ENCODE results near the gene MGAT4A.
"Not testable (repeated sequence)": the region's sequence is repeated elsewhere in the genome, so short reads cannot be mapped to it uniquely, and the experiment has no call there.

Gene MGAT4A

DNA sequence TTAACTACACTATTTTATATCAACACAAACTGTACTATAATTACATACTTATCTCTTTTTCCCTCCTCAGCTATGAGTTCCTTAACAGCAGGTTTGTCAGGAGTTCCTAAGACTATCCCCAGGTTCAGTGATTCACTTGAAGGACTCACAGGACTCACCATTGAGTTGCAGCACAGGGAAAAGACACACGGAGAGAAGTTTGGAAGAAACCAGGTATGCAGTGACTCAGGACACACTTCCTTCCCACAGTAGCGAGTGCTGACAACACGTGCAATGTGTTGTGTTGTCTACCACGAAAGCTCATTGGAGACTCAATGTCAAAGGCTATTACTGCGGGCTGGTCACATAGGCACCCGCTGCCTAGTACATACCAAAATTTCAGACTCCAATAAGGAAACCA is 32.0 kb downstream of the MGAT4A start:
- no peak for DNase-seq

DNA sequence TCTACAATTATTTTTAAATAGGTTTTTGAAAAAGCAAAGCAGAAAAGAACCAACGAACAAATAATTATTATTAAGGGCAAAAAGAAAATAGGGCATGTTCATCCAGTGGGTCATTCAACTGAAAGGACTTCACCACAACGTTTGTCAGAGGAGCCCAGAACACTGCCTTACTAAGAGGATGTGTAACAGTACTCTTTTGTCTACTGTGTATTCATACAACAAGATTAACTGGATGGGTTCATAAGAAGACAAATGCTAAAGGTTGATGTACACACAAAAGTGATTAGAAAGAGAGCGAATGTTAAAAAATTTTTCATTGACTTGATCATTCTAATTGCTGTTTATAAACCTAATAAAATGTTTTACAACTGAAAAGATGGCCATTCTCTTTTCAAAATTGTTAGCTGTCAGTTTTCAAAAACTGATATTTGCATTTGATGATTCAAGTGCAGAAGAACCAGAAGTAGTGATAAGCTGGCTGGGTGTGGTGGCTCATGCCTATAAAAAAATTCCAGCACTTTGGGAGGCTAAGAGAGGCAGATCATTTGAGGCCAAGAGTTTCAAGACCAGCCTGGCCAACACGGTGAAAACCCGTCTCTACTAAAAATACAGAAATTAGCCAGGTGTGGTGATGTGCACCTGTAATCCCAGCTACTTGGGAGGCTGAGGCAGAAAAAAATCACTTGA is 33.1 kb downstream of the MGAT4A start:
- no peak for DNase-seq

DNA sequence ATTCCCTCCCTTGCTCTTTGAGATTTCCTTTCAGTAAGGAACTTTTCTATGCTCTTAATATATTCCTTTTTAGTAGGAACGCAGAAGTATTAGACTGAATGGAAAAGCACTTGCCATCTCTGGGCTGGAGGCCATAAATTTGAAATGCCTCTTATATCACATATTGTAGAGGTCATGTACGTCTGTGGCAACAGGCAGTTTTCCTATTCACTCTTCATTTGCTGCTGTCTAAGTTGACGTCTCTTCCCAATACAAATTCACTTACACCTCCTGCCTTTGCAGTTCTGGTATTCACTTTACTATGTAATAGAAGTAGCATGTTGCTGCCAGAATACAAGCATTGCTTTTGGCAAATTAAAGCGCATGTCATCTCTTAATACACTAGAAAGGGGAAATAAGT is 34.7 kb downstream of the MGAT4A start:
- DNase-seq, result no peak

DNA sequence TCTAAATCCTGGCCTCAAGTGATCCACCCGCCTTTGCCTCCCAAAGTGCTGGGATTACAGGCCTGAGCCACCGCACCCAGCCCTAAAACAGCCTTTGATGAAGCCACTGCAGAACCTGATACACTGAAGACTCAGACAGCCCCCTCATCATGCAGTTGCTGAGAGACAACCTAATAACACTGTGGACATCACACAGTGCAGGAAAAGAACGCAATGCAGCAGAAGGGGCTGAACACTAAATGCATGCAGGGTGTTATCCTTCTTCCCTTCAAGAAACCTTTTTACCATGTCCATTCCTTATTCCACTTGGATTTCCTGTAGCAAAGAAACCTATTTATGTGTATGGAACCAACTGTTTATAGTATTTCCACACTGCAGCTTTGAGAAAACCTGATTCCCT is 35.7 kb downstream of the MGAT4A start:
- DNase-seq, result no peak

DNA sequence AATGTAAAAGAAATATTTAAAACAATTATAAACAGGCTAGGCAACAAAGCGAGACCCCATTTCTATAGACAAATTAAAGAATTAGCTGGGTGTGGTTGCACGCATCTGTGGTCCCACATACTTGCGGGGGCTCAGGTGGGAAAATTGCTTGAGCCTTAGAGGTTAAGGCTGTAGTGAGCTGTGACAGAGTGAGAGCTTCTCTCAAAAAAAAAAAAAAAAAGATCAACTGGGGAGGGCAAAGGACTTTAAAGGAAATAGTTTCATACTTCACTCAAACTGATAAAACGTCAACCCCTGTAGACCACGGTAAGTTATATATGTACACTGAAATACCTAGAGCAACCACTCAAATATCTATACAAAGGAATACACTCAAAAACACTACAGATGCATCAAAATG is 37.5 kb downstream of the MGAT4A start:
- DNase-seq, result no peak

DNA sequence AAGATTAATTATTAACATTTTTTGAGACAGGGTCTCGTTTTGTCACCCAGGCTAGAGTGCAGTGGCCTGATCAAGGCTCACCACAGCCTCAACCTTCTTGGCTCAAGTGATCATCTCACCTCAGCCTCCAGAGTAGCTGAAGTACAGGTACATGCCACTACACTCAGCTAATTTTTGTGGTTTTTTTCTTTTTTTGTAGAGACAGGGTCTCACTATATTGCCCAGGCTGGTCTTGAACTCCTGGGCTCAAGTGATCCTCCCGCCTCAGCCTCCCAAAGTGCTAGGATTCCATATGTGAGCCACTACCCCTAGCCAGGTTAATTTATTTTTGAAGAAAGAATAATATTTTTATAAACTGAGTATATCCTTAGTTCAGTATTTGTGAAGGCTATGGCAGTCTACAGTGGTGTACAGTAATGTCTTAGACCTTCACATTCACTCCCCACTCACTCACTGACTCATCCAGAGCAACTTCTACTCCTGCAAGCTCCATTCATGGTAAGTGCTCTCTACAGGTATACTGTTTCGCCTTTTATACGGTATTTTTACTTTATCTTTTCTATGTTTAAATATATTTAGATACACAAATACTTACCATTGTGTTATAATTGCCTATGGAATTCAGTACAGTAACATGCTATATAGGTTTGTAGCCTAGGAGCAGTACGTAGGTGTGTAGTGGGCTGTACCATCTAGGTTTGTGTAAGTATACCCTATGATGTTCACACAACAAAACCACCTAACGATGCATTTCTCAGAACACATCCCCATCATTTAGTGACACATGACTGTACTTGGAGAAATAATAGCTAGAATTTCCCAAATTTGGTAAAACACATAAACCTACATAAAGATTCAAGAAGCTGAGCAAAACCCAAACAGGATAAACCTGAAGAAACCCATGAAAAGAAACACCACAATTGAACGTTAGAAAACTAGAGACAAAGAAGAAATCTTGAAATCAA is 38.6 kb downstream of the MGAT4A start:
- DNase-seq, result no peak

DNA sequence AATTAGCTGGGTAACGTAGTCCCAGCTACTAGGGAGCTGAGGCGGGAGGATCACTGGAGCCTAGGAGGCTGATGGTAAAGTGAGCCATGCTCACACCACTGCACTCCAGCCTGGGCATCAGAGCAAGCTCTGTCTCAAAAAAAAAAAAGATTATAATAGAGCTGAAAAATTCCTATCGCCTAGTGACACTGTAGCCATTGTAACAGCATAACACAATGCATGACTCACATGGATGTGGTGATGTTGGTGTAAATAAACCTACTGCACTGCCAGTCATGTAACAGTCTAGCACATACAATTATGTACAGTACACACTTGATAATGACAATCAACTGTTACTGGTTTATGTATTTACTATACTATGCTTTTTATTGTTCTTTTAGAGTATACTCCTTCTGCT is 39.6 kb downstream of the MGAT4A start:
- no peak for DNase-seq

DNA sequence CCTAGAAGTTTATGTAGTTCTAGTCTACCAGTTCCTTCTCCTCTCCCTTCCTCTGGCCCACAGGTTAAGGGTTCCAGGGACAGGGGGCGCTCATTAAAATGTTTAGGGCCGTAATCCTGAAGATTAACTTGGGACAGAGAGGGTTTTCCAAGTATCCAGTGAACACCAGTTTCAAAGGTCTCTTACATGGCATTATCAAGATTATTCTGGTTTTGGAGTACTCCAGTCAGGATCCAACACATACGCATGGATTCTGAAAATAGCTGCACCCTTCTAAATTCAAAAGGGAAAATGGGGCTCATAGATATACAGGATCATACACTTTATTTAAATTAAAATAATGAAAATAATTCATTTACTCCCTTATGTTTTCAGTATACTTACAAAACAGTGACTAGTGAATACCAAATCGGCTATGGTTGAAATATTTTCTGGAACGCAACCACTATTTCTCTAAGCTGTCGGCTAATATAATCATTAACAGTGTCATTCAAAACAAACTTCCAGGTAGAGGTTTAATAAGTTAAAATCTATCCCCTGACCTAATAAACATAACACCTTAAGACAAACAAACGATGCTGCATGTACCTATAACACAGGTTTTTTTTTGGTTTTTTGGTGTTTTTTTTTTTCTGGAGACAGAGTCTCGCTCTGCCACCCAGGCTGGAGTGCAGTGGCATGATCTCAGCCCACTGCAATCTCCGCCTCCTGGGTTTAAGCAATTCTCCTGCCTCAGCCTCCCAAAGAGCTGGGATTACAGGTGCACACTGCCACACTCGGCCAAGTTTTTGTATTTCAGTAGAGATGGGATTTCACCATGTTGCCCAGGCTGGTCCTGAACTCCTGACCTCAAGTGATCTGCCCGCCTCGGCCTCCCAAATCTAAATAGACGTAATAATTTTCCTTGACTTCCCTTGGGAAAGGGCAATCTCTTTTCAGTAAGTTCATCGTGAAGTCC is 44.7 kb downstream of the MGAT4A start:
- DNase-seq, result no peak

DNA sequence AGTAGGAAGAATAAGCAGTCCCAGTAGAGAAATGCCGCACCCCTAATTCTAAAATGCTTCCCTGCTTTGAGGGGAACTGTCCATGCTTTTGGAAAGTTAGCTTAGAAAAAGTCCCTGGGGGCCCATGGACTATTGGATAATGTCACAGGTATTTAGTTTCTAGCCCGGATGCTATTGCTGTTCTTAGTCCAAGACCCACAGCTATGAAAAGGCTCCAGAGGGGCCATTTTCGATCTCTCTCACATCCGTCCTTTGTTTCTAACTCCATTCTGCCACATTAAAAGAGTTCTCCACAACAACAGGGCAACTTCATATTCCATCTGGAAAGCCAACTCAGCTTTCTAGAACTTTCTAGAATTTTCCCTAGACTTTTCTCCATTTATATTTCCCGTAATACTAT is 47.2 kb downstream of the MGAT4A start:
- no peak for DNase-seq

DNA sequence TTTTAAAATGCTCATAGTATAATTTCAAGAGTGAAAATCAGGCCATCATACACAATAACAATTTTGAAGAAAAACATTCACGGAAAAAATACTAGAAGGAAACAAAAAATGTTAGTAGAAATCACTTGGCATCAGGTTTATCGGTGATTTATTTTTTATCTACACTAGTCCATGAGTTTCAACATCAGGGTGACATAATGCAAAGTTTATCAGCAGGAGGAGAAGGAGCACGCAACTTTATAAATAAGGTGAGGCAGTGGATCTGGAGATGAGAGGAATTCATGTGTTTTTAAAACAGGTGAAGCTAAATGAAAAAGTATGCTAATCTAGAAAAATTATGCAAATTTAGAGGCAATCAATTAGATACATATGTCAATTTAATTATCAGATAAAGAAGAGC is 54.2 kb downstream of the MGAT4A start:
- DNase-seq, result no peak

DNA sequence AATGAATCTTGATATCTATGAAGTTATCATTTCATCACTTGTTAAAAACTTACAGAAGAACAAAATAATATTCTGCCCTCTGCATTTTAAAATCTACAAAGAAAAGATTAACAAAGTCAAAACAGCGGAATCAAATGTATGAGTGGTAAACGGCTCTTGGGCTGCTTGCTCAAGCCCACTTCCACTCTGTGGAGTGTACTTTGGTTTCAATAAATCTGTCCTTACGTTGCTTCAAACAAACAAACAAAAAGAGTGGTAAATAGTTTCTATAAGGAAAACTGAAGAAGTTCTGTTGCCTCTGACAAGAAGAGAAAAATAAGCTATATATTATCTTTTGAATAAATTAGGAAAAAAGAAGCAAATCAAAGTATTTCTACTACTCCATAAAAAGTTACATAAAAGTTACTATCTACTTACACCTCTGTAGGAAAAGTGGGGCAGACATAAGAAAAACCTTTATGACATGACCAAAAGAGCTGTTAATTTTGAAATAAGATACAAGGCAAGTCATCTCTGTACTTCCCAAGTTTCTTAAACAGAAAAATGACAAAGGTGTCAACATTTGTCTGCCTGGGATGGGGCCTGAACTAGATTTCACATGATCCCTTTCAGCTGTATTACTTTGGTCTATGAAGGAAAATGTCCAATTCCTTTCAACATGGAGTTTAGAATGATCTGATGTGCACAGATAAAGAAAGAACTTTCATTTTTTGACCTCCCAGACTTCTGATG is 56.5 kb downstream of the MGAT4A start:
- DNase-seq, result no peak

DNA sequence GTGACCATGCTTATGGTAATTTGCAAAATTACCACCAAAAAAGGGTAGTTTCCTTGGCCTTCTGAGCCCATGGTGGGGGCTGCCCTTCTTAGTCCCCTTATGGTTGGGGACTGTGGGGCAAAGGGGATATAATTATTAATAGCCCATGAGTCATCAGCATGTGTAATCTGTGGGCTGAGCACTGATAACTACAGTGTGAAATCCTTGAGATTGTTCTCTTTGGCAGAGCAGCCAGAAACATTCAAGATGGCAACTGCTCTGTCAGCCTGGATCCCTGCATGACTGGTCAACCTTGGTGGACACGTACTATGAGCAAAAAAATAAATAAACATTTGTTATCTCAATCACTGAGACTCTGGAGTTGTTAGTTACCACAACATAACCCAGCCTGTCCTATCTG is 61.3 kb downstream of the MGAT4A start:
- DNase-seq, result no peak

DNA sequence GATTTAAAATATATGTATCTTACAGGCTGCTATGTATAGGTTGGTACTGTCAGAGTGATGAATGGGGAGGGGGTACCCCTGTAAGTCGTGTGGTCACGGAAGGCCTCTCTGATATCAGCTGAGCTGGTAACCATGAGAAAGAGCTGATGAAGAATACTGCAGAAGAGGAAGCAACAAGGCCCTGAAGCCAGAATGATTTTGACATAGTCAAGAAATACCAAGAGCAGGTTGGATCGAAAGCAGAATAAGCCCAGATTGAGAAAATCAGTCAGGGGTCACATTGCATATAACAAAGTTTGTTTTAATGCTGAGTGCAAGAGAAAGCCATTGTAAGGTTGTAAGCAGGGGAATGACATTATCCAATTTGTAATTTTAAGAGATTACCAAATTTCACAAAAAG is 65.3 kb downstream of the MGAT4A start:
- DNase-seq, result no peak

DNA sequence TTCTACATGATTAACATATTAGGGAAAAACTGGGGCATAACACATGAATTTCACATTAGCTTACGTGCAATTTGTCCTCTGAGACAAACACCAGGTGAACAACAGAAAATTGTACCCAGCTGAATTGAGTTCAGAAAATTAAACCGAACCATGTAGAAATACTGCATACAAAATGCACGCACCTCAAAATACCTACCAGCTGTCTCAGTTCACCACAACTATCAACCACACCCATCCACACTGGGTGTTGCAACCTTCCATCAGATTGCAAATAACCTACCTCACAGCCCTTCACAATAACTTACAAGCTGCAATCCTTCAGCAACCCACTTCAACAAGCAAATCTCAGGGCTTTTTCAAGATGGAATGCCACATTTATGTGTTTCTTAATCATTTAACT is 66.6 kb downstream of the MGAT4A start:
- no peak for DNase-seq

DNA sequence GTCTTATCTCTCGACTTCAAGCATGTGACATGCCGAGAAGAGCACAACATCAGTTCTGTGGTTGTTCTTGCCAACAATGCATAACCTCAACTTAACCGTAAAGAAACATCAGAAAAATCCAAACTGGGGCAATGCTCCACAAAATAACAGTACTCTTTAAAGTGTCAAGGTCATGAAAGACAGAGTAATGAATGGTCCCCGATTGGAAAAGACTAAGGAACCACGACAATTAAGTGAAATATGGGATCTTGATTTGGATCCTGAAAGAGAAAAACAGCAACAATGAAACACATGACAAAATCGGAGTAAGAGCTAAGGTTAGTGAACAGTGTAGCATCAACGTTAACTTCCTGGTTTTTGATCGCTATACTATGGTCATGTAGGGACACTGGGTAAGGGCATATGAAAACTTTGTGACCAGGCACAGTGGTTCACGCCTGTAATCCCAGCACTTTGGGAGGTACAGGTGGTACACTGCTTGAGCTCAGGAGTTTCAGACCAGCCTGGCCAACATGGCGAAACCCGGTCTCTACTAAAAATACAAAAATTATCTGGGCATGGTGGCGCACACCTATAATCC is 67.3 kb downstream of the MGAT4A start:
- no peak for DNase-seq

DNA sequence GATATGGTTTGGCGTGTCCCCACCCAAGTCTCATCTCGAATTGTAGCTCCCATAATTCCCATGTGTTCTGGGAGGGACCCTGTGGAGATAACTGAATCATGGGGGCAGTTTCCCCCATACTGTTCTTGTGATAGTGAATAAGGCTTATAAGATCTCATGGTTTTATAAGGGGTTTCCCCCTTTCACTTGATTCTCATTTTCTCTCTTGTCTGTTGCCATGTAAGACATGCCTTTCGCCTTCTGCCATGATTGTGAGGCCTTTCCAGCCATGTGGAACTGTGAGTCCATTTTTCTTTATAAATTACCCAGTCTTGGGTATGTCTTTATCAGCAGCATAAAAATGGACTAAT is 71.5 kb downstream of the MGAT4A start:
- not testable (repeated sequence) for DNase-seq

DNA sequence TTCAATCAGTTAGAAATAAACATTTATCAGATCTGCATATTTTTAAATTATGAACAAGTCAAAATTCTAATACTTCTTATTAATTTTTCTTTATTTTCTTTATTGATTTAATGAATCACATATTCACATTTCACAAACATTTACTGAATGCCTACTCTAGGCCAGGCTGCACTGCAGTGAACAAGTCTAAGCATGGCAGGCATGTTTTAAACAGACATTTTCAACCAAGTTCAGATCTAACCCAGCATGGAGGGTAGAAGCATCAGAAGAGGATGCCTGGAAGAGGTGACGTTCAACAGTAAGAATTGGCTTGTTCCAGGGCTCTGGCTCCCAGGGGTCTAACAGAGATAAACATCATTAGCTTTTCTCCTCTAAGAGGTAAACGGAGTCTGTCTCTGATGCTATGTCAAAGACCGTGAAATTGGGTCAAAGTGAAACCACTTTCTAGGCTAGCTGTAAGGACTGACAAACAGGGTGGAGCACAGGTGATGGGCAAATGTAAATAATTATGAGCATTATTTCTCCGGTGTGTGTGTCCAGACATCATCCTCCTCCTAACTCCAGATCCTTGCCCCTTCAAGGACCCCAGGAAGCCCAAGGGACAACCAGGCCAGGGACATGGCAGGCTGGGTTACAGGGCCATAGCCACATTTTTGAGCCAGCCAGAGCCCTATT is 72.0 kb downstream of the MGAT4A start:
- no peak for DNase-seq

DNA sequence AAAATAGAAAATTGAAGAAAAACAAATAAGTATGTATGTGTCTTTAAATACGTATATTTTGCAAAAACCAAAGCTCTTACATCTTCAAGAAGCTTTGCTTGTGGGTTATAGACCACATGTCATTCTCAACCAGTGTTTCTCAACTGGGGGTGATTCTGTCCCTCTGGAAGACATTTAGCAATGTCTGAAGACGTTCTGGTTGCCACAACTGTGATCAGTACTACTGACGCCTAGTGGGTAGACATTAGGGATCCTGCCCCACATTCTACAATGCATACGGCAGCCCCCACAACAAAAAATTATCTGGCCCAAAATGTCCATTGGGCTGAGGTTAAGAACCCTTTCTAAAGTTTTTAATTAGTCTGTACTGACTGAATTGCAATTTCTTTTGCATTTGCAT is 74.1 kb downstream of the MGAT4A start:
- no peak for DNase-seq

DNA sequence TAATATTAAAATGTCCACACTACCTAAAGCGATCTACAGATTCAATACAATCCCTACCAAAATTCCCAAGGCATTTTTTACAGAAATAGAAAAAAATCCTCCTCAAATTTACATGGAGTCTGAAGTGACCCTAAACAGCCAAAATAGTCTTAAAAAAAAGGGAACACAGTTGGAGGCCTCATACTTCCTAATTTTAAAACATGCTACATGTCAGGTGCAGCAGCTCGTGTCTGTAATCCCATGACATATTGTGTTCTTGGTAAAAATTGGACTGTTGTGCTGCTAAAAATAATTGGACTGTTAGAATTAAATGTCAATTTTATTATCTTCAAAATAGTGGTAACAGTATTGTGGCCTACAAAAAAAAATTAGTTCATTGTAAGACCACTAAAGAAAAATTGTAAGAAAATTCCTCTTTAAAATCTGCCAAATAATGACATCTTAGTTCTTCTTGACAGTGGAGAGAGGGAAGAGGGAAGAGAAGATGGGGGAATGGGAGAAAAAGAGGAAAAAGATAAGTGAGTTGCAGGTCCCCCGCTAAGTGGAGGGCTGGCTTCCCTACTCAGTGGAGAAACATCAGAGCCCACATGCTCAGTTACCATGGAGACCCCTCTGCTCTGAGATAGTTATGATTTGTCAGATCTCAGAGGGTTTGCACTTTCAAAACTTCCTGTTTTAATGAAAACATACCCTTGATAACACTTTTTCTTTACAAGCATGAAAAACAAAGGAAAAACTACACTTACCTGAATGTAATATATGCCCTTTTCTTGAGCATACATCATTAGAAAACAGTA is 76.0 kb downstream of the MGAT4A start:
- DNase-seq, result no peak

DNA sequence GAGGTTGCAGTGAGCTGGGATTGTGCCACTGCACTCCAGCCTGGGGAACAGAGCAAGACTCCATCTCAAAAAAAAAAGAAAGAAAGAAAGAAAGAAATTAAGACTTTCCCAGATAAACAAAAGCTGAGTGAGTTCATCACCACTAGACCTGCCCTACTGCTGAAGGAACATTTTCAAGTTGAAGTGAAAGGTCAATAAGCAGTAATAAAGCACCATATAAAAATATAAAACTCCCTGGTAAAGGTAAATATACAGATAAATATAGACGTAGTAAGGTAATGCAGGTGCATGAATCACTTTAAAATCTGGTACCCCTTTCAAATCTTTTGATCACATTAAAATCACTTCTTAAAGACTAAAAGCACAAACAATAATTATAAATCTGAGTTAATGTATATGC is 79.9 kb downstream of the MGAT4A start:
- no peak for DNase-seq

DNA sequence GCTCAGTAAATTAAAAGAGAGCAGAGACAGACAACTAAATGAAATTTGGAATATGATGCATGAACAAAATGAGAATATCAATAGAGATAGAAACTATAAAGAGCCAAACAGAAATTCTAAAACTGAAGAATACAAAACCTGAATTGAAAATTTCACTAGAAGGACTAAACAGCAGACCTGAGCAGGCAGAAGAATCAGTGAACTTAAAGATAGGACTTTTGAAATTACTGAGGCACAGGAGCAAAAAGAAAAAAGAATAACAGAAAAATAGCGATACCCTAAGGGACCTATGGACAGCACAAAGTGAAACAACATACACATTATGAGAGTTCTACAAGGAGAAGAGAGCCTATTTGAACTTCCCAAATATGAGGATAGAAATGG is 80.9 kb downstream of the MGAT4A start:
- no peak for DNase-seq

Measured in RPMI8226 (cell line).